Stimulated activated CD8-positive, alpha-beta memory T cell treated with anti-CD3 and anti-CD28 coated beads, Interleukin-15, amount 100 ng/mL, for 1 hour (primary cell): ENCODE results near the gene KLKB1.
"Not testable (repeated sequence)": the region's sequence is repeated elsewhere in the genome, so short reads cannot be mapped to it uniquely, and the experiment has no call there.

Source experiments
- DNase-seq: peaks from one replicate; pipeline ENCODE4 v3.0.0-alpha.2; 2020; ENCODE audit warnings: low read depth

KLKB1 gene

GRCh38 chr4:186227744-186228513 is 622 bp downstream of the KLKB1 start:
- DNase-seq = no peak

- DNase-seq = no peak
These were observed 1.2 kb downstream of the KLKB1 start for GRCh38 chr4:186228514-186228894.

GRCh38 chr4:186234367-186234766 is 7.1 kb downstream of the KLKB1 start:
- no peak for DNase-seq

GRCh38 chr4:186236126-186236525 is 8.8 kb downstream of the KLKB1 start:
- DNase-seq = no peak

GRCh38 chr4:186240452-186240847 is 13.1 kb downstream of the KLKB1 start:
- DNase-seq = no peak

- DNase-seq = no peak
These were observed 13.7 kb downstream of the KLKB1 start for GRCh38 chr4:186240848-186241491.

GRCh38 chr4:186241616-186242015 is 14.3 kb downstream of the KLKB1 start:
- no peak for DNase-seq

GRCh38 chr4:186242031-186242430 is 14.7 kb downstream of the KLKB1 start:
- not testable (repeated sequence) for DNase-seq

- no peak for DNase-seq
These were observed 16.0 kb downstream of the KLKB1 start for GRCh38 chr4:186243331-186243730.

GRCh38 chr4:186244835-186245234 is 17.5 kb downstream of the KLKB1 start:
- DNase-seq = no peak

GRCh38 chr4:186247062-186247752 is 19.9 kb downstream of the KLKB1 start:
- DNase-seq = not testable (repeated sequence)

GRCh38 chr4:186248643-186249042 is 21.3 kb downstream of the KLKB1 start:
- DNase-seq = no peak

- no peak for DNase-seq
These were observed 22.8 kb downstream of the KLKB1 start for GRCh38 chr4:186249785-186250754.

- no peak for DNase-seq
These were observed 23.5 kb downstream of the KLKB1 start for GRCh38 chr4:186250760-186251159.

- no peak for DNase-seq
These were observed 27.8 kb downstream of the KLKB1 start for GRCh38 chr4:186255122-186255521.

- DNase-seq = no peak
These were observed 31.0 kb downstream of the KLKB1 start for GRCh38 chr4:186258216-186258811.

GRCh38 chr4:186260117-186260503 is 32.8 kb downstream of the KLKB1 start:
- DNase-seq = no peak

GRCh38 chr4:186260504-186261448 is 33.5 kb downstream of the KLKB1 start:
- DNase-seq = no peak

- DNase-seq = no peak
These were observed 37.4 kb downstream of the KLKB1 start for GRCh38 chr4:186264660-186265059.

GRCh38 chr4:186265250-186265649 is 37.9 kb downstream of the KLKB1 start:
- DNase-seq = not testable (repeated sequence)
